COR-L47 (cell line): ENCODE results near the gene FBN2.

Source experiments
- DNase-seq: peaks from one replicate; lab custom pipeline; 2025; lab: John Stamatoyannopoulos, UW

Gene FBN2

GRCh38 chr5:128304791-128305190 lies 233.3 kb downstream of the FBN2 start:
- no peak for DNase-seq

DNA sequence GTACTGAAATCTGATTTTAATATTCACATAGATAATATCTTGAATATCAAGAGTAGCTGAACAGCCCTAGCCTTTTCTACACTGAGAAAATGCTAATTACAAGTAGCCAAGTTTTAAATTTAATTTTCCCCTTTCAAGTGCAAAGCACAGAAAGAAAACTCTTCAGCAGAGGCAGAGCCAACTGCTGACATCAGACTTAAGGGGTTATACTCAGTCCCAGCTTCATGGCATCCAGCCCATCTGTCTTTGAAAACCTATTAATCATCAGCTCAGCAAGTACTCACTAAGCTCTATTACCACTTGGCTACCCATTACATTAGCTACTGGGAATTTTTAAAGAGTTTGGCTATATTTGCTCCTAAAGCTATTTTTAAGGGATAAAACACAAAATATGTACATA lies 234.0 kb downstream of the FBN2 start:
- peak; percentile 35 for DNase-seq

DNA sequence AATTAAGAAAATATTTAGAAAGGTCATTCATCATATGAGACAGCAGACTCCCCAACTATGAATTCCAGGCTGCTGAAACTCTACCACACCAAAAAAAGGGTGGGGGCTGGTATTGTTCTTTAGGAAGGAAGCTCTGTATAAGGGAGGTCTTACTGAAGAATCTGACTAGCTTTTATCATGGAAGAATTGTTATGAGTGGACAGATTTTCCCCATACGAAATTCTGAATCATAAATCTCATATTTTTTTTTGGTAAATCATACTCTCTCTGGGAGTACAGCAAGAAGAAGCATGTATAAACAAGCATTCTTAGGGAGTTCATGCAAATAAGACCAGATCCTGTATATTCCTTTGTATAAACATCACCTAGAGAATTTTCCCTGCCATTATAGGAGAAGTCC lies 234.5 kb downstream of the FBN2 start:
- no peak for DNase-seq

DNA sequence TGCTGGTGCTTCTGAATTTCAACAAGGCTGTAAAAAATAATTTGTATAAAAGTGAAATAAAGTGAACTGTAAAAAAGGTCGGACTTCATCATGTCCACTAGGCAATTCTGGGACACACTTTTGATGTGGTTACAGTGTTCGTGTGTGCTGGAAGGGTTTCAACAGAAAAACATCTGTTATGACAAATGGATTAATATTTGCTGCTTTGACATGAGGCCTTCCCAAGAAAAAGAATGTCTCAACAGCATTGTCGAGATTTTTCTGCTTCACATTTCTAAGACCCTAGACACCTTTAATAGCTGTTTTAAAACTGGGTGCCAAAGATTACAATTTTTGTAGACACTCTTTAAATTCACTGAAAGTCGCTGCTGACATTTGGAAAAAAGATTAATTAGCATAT lies 237.9 kb downstream of the FBN2 start:
- no peak for DNase-seq

DNA sequence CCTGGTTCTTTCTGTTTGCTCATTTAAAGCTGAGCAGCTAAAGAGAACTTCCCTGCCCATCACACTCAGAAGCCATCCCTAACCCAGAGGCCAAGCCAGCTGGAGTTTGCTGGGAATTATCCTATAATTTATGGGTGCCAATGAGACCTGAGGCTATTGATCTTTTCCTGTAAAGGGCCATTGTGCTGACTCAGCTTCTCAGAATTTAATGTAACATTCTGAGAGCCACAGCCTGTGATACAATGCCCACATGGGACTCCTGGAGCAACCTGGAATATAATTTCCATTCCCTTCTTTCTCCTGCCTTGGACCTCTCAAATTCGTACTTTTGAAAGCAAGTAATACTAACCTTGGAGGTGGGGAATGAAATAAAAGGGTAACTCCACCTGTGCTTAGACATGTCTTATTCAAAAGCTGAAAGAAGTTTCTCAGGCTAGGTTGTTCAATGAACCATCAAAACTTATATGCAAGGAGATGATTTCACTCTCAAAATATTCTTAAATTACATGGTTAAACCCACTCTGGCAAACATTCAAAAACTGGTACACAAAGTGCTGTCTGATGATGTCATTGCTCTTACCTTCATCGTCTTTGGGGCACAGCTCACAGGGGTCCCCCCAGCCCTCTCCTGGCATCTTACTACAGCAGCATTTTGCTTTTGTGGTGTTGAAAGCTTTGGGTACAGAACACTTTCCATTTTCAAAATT lies 247.7 kb downstream of the FBN2 start:
- no peak for DNase-seq

DNA sequence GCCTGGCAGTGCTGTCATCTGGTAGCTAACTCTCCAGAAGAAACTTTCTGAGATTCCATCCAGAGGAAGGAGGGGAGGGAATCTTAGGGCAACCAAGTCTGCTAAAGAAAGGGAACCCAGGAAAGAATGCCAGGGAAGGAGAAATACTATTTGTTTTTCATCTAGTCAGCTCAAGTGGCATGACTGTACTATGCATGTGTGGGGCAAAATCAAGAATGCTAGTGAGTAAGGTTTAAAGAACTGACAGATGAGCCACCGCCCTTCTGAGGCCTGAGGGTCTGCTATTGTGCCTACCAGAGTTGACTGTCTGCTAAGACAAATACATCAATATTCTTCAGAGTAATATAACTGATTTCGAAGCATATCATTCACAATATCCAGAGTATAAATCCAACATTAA lies 250.3 kb downstream of the FBN2 start:
- no peak for DNase-seq

DNA sequence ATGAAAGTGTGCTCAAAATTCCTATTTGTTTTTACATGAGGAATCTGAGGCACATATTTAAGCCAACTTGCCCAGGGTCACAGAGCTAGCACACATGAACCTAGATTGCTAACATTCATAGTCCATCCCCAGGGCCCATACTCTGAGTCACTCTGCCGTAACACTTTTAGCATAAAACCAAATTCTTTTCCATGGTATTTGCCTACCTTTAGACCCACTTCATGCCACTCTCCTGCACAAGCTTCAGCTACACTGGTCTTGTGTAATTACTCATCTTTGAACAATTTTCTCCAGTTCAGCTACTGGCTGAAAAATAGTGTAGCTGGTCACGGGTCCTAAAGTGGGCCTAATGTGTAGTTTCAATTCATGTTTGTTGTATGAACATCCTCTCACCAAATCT lies 253.8 kb downstream of the FBN2 start:
- no peak for DNase-seq

GRCh38 chr5:128279345-128279744 lies 258.7 kb downstream of the FBN2 start:
- DNase-seq = no peak

GRCh38 chr5:128276537-128277216 lies 261.4 kb downstream of the FBN2 start:
- DNase-seq = no peak

- DNase-seq = peak; percentile 91
These were observed 263.6 kb downstream of the FBN2 start for GRCh38 chr5:128274441-128274840.

DNA sequence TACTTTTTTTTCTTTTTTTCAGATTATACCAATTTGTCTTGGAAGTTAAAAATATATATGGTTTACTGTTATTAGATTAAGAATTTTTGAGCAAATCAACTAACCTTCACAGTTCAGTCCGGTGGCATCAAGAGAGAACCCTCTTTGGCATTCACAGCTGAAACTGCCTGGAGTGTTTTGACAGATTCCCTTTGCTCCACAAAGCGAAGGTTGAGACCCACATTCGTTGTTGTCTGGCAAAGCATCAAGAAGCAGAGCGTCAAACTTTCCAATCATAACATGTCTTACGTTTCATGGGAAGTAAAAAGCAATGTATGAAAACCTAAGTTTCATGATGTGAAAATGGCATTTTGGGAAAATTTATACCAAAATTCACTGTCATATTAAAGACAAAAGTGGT lies 264.3 kb downstream of the FBN2 start:
- no peak for DNase-seq

- DNase-seq = peak; percentile 6
These were observed 266.1 kb downstream of the FBN2 start for GRCh38 chr5:128271859-128272464.

DNA sequence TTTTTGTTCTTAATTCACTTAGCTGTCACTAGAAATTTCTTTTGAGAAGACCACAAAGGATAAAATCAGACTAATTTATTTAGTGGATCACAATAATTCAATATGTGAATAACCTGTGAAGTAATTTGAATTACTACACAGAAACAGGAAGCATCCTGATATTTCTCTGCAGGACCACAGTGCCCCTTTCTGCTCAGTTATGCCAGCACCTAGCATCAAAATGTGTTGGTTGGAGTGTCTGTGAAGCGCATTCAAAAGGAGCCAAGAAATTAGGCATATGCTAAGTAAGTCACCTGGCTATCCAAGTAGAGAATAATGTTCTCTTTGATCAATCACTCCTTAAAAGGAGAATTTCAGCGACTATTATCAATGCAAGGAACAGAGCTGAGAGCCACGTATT lies 267.0 kb downstream of the FBN2 start:
- DNase-seq = no peak

DNA sequence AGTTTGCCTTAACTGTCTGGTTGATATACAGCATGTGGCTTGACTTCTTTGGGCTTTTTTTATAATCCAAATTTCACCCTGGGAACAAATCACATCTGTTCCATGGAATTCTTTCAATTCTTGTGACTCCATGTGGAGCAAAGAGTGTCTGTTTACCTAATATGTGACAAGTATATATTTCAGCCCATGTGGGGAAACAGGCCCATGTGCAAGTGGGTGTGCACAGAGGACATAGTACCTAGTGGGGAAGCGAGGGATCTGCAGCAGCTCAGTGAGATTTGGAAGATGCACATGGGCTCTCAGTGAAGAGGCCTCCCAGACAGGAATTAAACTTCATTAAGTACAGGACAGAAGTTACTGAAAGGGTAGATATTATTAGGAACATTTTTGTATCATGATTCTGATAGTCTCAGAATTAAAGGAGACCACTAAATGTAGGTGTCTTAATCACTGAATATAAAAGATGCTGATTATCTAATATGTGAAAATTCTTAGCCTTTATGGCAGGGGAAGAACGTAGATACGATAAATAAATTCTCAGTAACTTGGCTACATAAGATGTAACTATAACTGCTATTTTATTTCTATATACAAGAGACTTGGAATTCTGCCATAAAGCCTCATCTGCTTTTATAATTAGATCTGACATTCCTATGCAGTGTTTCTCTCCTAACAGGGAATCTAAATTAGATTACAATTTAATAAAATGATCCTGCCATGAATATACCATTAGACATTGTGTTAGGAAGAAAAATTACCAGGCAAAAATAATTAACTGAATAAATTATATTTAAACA lies 273.3 kb downstream of the FBN2 start:
- peak; percentile 26 for DNase-seq

DNA sequence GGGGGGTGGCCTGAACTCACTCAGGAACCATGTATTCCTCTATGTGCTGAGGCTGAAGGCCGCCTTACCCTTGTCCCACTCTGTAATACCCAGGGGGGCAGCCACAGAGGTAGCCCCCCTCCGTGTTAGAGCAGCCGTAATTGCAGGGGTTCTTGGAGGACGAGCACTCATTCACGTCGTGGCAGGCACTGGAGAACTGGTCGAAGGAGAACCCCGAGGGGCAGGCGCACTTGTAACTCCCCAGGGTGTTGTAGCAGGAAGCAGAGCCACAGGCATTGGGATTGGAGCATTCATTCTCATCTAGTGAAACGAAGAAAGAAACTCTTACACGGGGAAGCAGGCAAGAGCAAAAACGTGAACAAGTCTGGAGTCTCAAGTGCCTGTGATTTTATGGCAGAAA lies 274.7 kb downstream of the FBN2 start:
- DNase-seq = no peak

DNA sequence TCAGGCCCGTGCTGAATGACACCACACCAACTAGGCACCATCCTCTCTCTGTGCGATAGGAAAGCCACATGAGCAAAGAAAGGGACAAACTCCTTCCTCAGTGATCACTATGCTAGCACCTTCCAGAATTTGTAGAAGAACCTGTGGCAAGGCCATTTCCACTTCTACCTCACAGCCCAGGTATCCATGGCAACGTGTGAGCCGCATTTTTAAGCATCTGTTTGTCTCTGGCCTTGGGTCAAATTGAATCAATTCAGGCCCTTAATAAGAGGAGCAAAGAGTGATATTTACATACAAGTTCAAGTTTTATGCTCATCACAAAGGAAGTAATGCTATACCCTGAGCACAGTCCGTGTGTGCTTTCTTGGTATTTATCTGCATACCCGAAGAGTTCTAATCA lies 275.1 kb downstream of the FBN2 start:
- DNase-seq = no peak

- no peak for DNase-seq
These were observed 278.4 kb downstream of the FBN2 start for GRCh38 chr5:128259607-128260021.

- peak; percentile 35 for DNase-seq
These were observed 279.7 kb downstream of the FBN2 start for GRCh38 chr5:128258372-128258771.

- DNase-seq = no peak
These were observed 281.0 kb downstream of the FBN2 start for GRCh38 chr5:128257076-128257475.

DNA sequence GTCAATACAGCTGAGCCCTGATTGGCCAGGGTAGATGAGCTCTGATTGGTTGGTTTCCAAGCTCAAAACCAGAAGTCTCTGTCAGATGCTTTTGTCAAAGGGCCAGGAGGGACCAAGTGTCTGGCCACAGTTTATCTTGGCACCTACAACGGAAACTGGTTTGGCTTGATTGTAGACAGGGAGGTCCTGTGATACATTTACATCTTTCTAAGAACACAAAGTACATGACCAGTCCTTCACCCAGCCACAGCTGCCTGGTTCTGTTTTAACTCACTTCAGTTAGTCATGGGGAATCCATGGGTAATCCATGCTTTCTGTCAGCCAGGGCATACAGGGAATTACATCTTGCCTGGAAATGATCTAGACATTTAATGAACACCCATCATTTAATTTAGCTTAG lies 283.3 kb downstream of the FBN2 start:
- DNase-seq = no peak

DNA sequence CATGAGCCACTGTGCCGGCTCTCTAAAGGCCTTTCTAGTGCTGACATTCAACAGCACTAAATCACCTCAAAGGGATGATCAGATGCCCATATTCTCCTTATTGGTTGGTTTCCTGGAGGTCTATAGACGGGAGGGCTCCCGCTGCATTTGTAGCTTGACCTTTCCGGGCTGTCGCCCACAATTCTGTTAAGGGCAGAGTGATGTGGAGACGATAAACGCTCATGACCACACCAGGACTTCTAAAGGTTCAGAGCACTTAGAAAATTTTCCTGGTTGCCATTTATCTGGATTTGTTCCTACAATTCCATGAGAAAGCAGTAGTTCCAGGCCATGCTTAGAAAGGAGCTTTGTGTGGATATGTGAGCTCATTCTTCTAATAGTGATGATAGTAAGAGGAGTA lies 284.2 kb downstream of the FBN2 start:
- DNase-seq = no peak

DNA sequence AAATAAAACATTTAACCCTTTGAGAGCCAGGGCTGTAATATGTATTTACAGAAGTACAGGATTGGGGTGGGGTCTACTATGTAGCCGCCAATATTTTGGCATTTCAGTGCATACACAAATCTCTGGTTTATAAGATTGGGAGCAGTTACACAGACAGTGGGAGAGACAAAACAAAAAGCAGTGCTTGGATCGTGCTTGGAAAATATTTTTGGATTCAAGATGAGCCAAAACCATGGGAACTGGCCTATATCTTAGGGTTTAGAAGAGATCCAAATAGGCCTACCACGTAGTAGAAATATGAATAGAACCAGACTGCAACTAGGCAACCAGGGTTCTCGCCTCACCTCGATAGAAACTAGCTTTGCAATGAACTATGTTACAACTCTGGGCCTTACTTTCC lies 284.9 kb downstream of the FBN2 start:
- no peak for DNase-seq

GRCh38 chr5:128252756-128253155 lies 285.3 kb downstream of the FBN2 start:
- DNase-seq = no peak
